Jurkat, Clone E6-1 (cell line): Measurements from ENCODE around the gene KIRREL3.

ENCODE experiments used
- DNase-seq: peaks from one replicate; pipeline ENCODE4 v3.0.0-alpha.2; 2011; ENCODE audit warnings: low read depth, low spot score
- H3K4me3 ChIP-seq: 2 replicates; pipeline ENCODE4 v1.5.1; 2011; ENCODE audit warnings: mild to moderate bottlenecking, low read length, control low read depth, moderate library complexity

KIRREL3 gene

DNA sequence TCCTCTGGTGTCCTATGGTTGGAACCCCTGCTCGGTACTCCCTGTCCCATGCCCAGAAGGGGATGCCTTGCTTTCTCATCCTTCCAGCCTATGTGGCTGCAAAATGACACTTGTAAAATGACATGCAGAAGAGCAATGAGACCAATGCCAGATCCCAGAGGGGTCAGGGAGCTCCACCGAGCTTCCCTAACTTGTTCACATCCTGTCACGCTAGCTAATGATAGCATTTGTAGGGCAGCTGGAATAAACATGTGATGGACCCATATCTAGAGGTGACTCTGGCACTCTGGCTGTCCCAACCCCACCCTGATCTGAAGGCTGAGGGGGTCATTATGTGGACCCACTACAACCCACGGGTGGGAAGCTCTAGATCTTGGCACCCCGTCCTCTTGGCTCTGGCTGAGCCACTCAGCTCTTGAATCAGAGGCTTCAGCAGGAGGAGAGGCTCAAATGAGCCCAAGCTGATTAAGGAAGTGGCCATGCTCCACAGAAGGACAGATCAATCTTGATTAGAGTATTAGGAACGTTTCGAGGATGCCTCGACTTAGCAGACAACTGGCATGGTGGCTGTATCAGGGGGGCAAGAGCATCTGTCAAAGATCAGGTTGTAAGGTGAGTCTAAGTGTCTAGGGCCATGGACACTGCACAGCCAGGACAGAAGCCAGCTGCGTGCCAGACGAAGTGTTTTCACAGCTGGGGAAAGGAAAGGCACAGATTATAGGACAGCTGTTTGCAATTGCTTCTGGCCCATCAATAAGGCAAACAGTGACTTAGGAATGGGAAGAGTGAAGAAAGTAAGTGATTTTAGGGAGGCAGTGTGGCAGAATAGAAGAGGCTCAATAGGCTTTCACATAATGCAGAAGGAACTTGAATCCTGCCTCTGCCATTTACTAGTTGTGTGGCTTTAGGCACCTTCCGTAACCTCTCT lies 182.8 kb downstream of the KIRREL3 start:
- no peak overlapping the region for H3K4me3 ChIP-seq
- no peak for DNase-seq

DNA sequence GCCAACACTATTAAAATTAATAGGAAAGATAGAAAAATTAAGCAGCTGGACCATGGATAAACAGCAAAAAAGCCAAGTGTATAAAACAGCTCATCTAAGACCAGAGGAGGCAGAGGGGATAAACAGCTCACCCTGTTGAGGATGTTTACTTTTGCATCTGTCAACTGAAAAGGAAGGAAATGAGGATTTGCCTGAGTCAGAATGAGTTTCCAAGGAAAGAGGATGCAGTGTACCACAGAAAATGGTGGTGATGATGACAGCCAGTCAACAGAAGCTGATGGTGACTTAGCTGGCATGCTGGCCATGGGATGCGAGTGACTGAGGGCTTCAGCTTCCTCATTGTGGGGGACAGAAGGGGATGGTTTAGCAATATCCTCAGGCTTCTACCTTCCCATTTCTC lies 183.5 kb downstream of the KIRREL3 start:
- no peak for DNase-seq
- no peak overlapping the region for H3K4me3 ChIP-seq

GRCh38 chr11:126816645-126817044 lies 183.9 kb downstream of the KIRREL3 start:
- DNase-seq = peak; percentile 5
- no peak overlapping the region for H3K4me3 ChIP-seq

GRCh38 chr11:126815111-126815510 lies 185.5 kb downstream of the KIRREL3 start:
- H3K4me3 ChIP-seq = no peak overlapping the region
- no peak for DNase-seq

DNA sequence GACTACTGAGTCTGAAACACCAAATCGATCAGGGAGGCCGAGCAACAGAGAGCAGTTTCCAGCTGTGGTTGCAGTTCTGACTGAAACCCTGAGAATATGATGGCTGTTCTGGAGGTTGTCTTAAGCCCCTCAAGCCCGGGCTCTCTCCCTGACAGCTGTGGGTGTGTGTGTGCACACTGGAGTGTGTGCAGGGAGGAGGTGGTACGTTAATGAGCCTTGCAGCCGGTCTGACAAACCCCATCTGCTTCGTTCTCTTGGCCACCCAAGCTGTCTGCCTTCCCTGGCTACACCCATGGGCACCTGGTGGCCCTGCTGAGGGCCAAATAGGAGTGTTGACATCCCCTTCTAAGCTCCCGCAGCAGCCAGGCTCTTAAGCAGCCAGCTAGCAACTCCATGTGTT lies 189.8 kb downstream of the KIRREL3 start:
- H3K4me3 ChIP-seq = no peak overlapping the region
- DNase-seq = no peak

- DNase-seq = no peak
These were observed 190.9 kb downstream of the KIRREL3 start for GRCh38 chr11:126809514-126810289.

GRCh38 chr11:126808836-126809235 lies 191.7 kb downstream of the KIRREL3 start:
- no peak overlapping the region for H3K4me3 ChIP-seq
- no peak for DNase-seq

More at GRCh38 chr11:126809514-126810289, 190.9 kb downstream of the KIRREL3 start:
- H3K4me3 ChIP-seq = no peak overlapping the region

DNA sequence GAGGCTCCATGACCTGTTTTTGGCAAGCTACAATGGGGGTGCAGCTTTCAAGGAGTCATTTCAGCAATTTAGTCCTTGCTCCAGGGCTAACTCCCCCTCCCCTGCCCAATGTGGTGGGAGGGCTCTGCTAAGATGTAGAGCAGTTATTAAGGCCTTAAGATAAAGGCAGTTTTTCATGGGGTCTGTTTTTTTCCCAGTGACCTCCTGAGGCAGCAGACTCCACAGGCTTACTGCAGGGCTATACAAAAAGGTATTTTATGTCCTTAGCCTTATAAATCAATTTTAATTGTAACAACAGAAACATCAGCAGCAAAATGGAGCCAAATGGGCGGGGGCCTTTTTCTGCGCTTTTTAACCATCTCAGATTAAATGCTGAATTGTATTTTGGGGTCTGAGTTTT lies 192.3 kb downstream of the KIRREL3 start:
- no peak for DNase-seq
- no peak overlapping the region for H3K4me3 ChIP-seq

- H3K4me3 ChIP-seq = no peak overlapping the region
- no peak for DNase-seq
These were observed 194.7 kb downstream of the KIRREL3 start for GRCh38 chr11:126805870-126806269.

GRCh38 chr11:126804363-126804762 lies 196.2 kb downstream of the KIRREL3 start:
- DNase-seq = no peak

GRCh38 chr11:126800009-126800408 lies 200.6 kb downstream of the KIRREL3 start:
- DNase-seq = no peak
- H3K4me3 ChIP-seq = no peak overlapping the region

More at GRCh38 chr11:126804363-126804762, 196.2 kb downstream of the KIRREL3 start:
- H3K4me3 ChIP-seq = no peak overlapping the region

- DNase-seq = no peak
- no peak overlapping the region for H3K4me3 ChIP-seq
These were observed 203.0 kb downstream of the KIRREL3 start for GRCh38 chr11:126797457-126798169.

DNA sequence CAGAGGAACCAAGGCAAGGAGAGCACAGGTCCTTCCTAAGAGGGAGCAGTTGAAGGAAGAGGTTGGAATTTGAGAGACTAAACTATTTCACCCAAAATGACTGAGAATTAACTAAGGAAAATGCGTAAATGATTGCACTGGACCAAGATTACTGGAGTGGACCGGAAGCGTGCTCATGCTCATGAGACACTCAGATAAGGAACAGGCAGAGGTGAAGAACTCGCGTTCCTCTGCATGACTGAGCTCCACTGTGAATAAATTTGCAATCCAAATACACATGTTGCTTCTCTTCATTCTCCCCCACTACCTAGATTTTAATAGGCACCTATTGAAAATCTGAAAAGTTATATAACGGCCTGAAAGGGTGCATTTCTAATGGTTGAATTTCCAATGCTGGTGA lies 207.0 kb downstream of the KIRREL3 start:
- no peak overlapping the region for H3K4me3 ChIP-seq
- DNase-seq = no peak

DNA sequence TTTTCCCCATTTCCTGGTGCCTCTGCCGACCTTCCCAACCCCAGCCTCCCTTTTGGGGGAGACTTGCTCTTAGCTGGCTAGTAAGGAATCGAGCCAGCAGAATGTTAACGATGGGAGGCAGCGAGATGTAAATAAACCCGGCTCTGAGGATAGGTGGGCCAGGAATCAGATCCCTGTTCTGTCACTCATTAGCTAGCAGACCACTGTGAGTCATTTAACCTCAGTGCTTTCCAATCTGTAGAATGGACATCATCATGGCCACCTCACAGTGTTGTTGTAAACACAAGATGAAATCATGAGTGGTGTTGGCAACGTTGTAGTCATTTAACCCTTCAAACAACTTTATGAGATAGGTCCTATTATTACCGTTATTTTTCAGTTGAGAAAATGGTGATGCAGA lies 208.6 kb downstream of the KIRREL3 start:
- H3K4me3 ChIP-seq = no peak overlapping the region

DNA sequence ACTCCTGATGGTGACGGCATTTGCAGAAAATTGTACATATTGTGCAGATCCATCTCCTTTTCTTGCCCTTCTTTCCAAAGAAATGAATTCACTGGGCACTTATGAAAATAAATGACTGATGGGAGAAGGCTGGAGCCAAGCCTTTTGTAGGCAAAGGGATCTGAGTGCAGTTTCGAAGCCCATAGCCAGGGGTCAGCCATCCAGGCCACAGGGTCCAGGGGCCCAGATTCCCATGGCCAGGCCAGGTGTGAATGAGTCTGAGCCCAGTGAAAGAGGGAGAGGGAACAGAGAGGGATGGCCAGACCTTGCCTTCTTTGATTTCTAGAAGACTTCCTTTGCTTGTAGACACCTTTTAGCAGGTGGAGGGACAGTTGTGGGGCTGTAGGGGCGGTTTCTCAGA lies 209.1 kb downstream of the KIRREL3 start:
- H3K4me3 ChIP-seq = no peak overlapping the region
- DNase-seq = no peak

More for the DNA sequence above, 208.6 kb downstream of the KIRREL3 start:
- no peak for DNase-seq

DNA sequence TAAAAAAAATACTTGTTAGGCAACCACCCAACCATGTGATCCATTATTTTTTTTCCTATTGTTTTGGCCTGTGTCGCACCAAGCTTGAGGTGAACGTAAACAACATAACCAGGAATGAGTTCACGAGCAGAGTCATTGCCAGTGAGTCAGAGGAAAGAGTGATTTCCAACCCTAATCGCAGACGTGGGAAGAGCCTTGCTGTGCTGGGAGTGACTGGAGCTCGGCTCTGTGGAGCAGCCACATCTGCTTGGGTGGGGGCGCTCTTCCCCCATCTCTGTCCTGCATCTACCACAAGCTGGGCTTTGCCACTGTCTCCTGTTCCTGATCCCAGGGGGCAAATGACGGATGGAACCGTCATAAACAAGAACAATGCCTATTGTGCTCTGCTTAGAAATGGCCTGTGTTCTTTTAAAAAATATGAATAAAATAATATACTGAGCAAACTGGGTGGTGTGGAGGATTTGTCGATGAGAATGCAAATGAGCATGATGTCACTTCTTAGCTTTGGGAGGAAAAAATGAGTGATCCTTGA lies 210.0 kb downstream of the KIRREL3 start:
- no peak for DNase-seq
- H3K4me3 ChIP-seq = no peak overlapping the region

GRCh38 chr11:126782810-126783209 lies 217.8 kb downstream of the KIRREL3 start:
- DNase-seq = no peak
- no peak overlapping the region for H3K4me3 ChIP-seq

GRCh38 chr11:126781942-126782341 lies 218.6 kb downstream of the KIRREL3 start:
- DNase-seq = no peak
- no peak overlapping the region for H3K4me3 ChIP-seq

DNA sequence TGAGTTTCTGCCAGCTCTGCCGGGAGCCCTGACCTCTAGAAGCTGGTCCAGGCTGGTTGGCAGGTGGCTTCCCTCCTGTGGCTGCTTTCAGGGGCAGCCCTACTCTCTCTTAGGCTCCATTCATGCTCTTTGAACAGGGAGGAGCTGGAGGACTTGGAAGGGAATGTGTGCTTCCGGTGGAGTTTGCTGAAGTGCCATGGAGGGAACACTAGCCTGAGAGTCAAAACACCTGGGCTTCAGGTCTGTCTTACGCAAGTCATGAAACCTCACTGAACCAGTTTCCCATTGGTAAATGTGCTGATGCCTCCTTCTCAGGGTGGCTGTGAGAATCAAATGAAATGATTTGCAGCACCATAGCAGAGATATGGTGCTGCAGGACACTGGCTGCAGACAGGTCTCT lies 224.5 kb downstream of the KIRREL3 start:
- no peak for DNase-seq
- no peak overlapping the region for H3K4me3 ChIP-seq
